CD4-positive, alpha-beta T cell (primary cell): ENCODE measurements around the gene HOXC9. TPM values are rescaled to one million over a fixed set of nuclear protein-coding genes. Genes with fewer than 3 reads are reported as not detected.

Source experiments
- ATAC-seq: fragments of 200-7000 bp; cut with Tn5 transposase; one replicate; pipeline ENCODE4 v1.10.0; 2022; ENCODE audit warnings: mild to moderate bottlenecking; ENCODE audit not compliant: poor library complexity
- CTCF ChIA-PET: fragments of 350-600 bp; sonication (Branson Sonifier 250); formaldehyde crosslinking; loops from one replicate; lab custom pipeline; 2021; ENCODE audit warnings: antibody characterized with exemption, inconsistent platforms; lab: Charles Lee
- POLR2A ChIA-PET: fragments of 350-600 bp; sonication (Branson Sonifier 250); formaldehyde crosslinking; loops from one replicate; lab custom pipeline; 2021; ENCODE audit warnings: antibody characterized with exemption, inconsistent platforms; lab: Charles Lee
- DNase-seq, 14 experiments: peaks; one replicate each; pipeline ENCODE4 v3.0.0-alpha.2; 2013 to 2020; ENCODE audit warnings: mixed read lengths in 2 of 14
- H3K27ac ChIP-seq, 2 donors: one replicate each; pipeline versions ENCODE4 v1.5.1 to v1.7.0; 2013; ENCODE audit warnings: low read length in 2 of 2, low read depth in 1 of 2, mild to moderate bottlenecking in 1 of 2
- H3K27me3 ChIP-seq, 2 experiments: 1 replicate in 1 of 2; 2 replicates in 1 of 2; pipeline versions ENCODE4 v1.6.1 to v1.7.0; 2013; ENCODE audit warnings: low read length in 2 of 2, control low read depth in 1 of 2, mild to moderate bottlenecking in 1 of 2, moderate library complexity in 1 of 2; ENCODE audit not compliant: insufficient read depth in 2 of 2, control insufficient read depth in 1 of 2
- H3K36me3 ChIP-seq: one replicate; pipeline ENCODE4 v1.6.1; 2013; ENCODE audit warnings: low read length, control low read depth; ENCODE audit not compliant: insufficient read depth
- H3K4me1 ChIP-seq: one replicate; pipeline ENCODE4 v1.6.1; 2013; ENCODE audit warnings: low read length, control low read depth; ENCODE audit not compliant: insufficient read depth
- H3K4me3 ChIP-seq: one replicate; pipeline ENCODE4 v1.5.1; 2013; ENCODE audit warnings: mild to moderate bottlenecking, low read length, moderate library complexity
- H3K9me3 ChIP-seq, 2 experiments: 1 replicate in 1 of 2; 2 replicates in 1 of 2; pipeline versions ENCODE4 v1.6.1 to v1.7.0; 2013; ENCODE audit warnings: low read length in 2 of 2, mild to moderate bottlenecking in 2 of 2, control low read depth in 1 of 2, moderate library complexity in 1 of 2; ENCODE audit not compliant: control insufficient read depth in 1 of 2, insufficient read depth in 1 of 2
- H3K27ac Mint-ChIP-seq: one replicate; pipeline ENCODE4 v1.8.0; 2020; ENCODE audit warnings: mixed read lengths
- H3K27me3 Mint-ChIP-seq: one replicate; pipeline ENCODE4 v1.8.0; 2021; ENCODE audit warnings: mixed read lengths
- H3K36me3 Mint-ChIP-seq: one replicate; pipeline ENCODE4 v1.8.0; 2021; ENCODE audit warnings: low read depth, mixed read lengths
- H3K4me1 Mint-ChIP-seq: one replicate; pipeline ENCODE4 v1.8.0; 2021; ENCODE audit warnings: low read depth, mixed read lengths
- H3K4me3 Mint-ChIP-seq: one replicate; pipeline ENCODE4 v1.8.0; 2020; ENCODE audit warnings: mild to moderate bottlenecking, mixed read lengths
- H3K9me3 Mint-ChIP-seq: one replicate; pipeline ENCODE4 v1.8.0; 2020; ENCODE audit warnings: mixed read lengths
- intact Hi-C, 2 experiments: fragments of 100-400 bp; cut with DNase I in 1 of 2; cut with micrococcal nuclease in 1 of 2; formaldehyde crosslinking; loops; one replicate each; pipeline versions ENCODE4 v1.15.1 to v1.9.0; 2023 to 2025; cut with DNase I, micrococcal nuclease
- total RNA-seq, 174 experiments: library from RNA in 2 of 174; stranded (reverse) in 2 of 174; gene quantifications; one replicate each; pipeline ENCODE4 v1.2.3 and lab custom pipeline; 2021 to 2026
- TF ChIP-seq, protein P1 (sequence below): fragments of 200-600 bp; IDR thresholded peaks from one replicate; pipeline ENCODE4 v1.8.0; 2022; ENCODE audit warnings: antibody characterized with exemption, mild to moderate bottlenecking

The HOXC9 gene
- total RNA-seq, 2 experiments from 2014 or later = not detected

- H3K9me3 ChIP-seq = peaks cover 0 to 37% of the 10 kb centered on the region in 2 experiments
- no peak overlapping the region for H3K27ac ChIP-seq
- H3K27me3 ChIP-seq = peaks cover 94 to 97% of the 10 kb centered on the region in 2 experiments
- H3K4me1 ChIP-seq = peaks cover 45% of the 10 kb centered on the region
- TF ChIP-seq, protein P1, sequence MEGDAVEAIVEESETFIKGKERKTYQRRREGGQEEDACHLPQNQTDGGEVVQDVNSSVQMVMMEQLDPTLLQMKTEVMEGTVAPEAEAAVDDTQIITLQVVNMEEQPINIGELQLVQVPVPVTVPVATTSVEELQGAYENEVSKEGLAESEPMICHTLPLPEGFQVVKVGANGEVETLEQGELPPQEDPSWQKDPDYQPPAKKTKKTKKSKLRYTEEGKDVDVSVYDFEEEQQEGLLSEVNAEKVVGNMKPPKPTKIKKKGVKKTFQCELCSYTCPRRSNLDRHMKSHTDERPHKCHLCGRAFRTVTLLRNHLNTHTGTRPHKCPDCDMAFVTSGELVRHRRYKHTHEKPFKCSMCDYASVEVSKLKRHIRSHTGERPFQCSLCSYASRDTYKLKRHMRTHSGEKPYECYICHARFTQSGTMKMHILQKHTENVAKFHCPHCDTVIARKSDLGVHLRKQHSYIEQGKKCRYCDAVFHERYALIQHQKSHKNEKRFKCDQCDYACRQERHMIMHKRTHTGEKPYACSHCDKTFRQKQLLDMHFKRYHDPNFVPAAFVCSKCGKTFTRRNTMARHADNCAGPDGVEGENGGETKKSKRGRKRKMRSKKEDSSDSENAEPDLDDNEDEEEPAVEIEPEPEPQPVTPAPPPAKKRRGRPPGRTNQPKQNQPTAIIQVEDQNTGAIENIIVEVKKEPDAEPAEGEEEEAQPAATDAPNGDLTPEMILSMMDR = no peak
- Mint-ChIP-seq H3K4me1 (peaks cover 50% of the 10 kb centered on the region), H3K27me3 (peaks cover 100% of the 10 kb centered on the region), H3K27ac (no peak overlapping the region), H3K9me3 (no peaks in the 10 kb centered on the region), H3K36me3 (no peaks in the 10 kb centered on the region), H3K4me3 (no peak overlapping the region)
- DNase-seq (no peak), ATAC-seq (no peak)
- CTCF ChIA-PET = interaction anchor here (0.9 to 5.6 kb wide), 2 partner anchors 190 to 196 kb away, joined by 4 to 40 read pairs; no protein-coding TSS in a partner anchor
- POLR2A ChIA-PET = interaction anchor here (0.7 kb wide), 1 partner anchor 22 kb away, joined by 4 read pairs; the partner anchor contains the start of gene HOXC5
- intact Hi-C loops = no loop called here
- H3K36me3 ChIP-seq = no peaks in the 10 kb centered on the region
- H3K4me3 ChIP-seq = no peak overlapping the region
These were observed 11.2 kb downstream of the HOXC9 start for GRCh38 chr12:54010972-54011664.

- DNase-seq (no peak), ATAC-seq (no peak)
- Mint-ChIP-seq H3K27me3 (peaks cover 100% of the 10 kb centered on the region), H3K4me3 (no peak overlapping the region), H3K36me3 (no peaks in the 10 kb centered on the region), H3K9me3 (no peaks in the 10 kb centered on the region), H3K27ac (no peak overlapping the region), H3K4me1 (peaks cover 45% of the 10 kb centered on the region)
- TF ChIP-seq, protein P1 = no peak
- intact Hi-C loops = no loop called here
- peaks cover 44% of the 10 kb centered on the region for H3K4me1 ChIP-seq
- no peak overlapping the region for H3K4me3 ChIP-seq
- H3K9me3 ChIP-seq = peaks cover 0 to 29% of the 10 kb centered on the region in 2 experiments
- no peaks in the 10 kb centered on the region for H3K36me3 ChIP-seq
- ChIA-PET POLR2A (interaction anchor here (0.7 kb wide), 1 partner anchor 21 kb away, joined by 4 read pairs; the partner anchor contains the start of gene HOXC5), CTCF (interaction anchor here (1.7 kb wide), 1 partner anchor 189 kb away, joined by 6 read pairs; no protein-coding TSS in a partner anchor)
- peaks cover 93% of the 10 kb centered on the region in 2 experiments for H3K27me3 ChIP-seq
- H3K27ac ChIP-seq = no peak overlapping the region
These were observed 11.9 kb downstream of the HOXC9 start for GRCh38 chr12:54011665-54012532.

DNA sequence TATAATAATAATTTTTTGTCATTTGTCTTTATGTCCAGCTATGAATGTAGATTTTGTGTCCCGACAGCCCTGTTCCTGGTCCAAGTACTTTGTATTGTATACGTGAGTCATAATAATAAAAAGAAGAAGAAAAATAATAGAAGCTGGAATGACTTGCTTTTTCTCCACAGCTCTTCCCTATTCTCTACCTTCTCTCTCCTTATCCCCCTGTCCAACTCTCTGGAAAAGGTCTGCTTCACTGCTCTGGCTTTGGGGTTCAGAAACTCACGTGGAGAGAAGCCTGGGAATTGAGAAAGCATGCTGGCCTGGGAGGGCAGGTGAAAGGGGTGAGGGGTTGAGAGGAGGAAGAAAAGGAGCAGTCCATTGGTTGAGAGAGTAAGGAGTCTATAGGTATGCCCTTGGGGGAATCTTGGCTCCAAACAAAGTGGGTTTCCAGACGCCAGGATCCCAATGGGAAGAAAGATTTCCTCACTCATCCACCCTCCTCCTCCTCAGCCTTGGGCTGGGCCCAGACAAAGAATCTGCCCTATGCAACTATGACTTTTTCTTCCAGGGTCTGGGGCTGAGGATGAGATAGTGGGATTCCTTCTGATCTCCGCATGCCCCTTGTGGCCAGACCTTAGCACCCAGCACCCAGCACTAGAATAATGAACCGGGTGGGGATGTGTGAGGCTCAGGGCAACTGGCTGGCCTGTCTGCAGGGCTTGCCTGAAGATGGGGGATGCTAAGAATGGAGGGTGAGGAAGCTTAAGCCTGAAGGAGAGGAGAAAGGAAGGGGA lies 12.9 kb downstream of the HOXC9 start:
- Histone ChIP-seq H3K36me3 (no peaks in the 10 kb centered on the region), H3K27me3 (peaks cover 91 to 93% of the 10 kb centered on the region in 2 experiments), H3K4me3 (no peak overlapping the region), H3K4me1 (peaks cover 53% of the 10 kb centered on the region), H3K27ac (no peak overlapping the region), H3K9me3 (peaks cover 0 to 30% of the 10 kb centered on the region in 2 experiments)
- DNase-seq (no peak), ATAC-seq (no peak)
- no peaks in the 10 kb centered on the region for H3K9me3 Mint-ChIP-seq
- no peak overlapping the region for H3K4me3 Mint-ChIP-seq
- peaks cover 48% of the 10 kb centered on the region for H3K4me1 Mint-ChIP-seq
- no peak overlapping the region for H3K27ac Mint-ChIP-seq
- peaks cover 100% of the 10 kb centered on the region for H3K27me3 Mint-ChIP-seq
- ChIA-PET POLR2A (interaction anchor here (1.0 kb wide), 1 partner anchor 9 kb away, joined by 3 read pairs; no protein-coding TSS in a partner anchor), CTCF (interaction anchor here (0.8 to 1.7 kb wide), 2 partner anchors 9 to 188 kb away, joined by 3 to 6 read pairs; no protein-coding TSS in a partner anchor)
- intact Hi-C loops = no loop called here
- no peaks in the 10 kb centered on the region for H3K36me3 Mint-ChIP-seq
- TF ChIP-seq, protein P1 = no peak
